Ovary (tissue), 3 donors: ENCODE measurements around the gene RXYLT1.
"Not testable (repeated sequence)": the region's sequence is repeated elsewhere in the genome, so short reads cannot be mapped to it uniquely, and the experiment has no call there.

Experiments used
- POLR2A ChIP-seq: fragments of 450-650 bp; IDR thresholded peaks from one replicate; pipeline ENCODE4 v1.6.1; 2017; ENCODE audit warnings: antibody characterized with exemption, mild to moderate bottlenecking, moderate library complexity
- TF ChIP-seq, protein P1 (sequence below), 3 donors: fragments of 450-650 bp in 2 of 3; fragments of 200-600 bp in 1 of 3; IDR thresholded peaks; one replicate each; pipeline versions ENCODE4 v1.5.1 to v1.8.0; 2016 to 2022; ENCODE audit warnings: antibody characterized with exemption in 3 of 3, mild to moderate bottlenecking in 1 of 3
- donor health status: DM: no; HTN: no; CAD: no.

DNA sequence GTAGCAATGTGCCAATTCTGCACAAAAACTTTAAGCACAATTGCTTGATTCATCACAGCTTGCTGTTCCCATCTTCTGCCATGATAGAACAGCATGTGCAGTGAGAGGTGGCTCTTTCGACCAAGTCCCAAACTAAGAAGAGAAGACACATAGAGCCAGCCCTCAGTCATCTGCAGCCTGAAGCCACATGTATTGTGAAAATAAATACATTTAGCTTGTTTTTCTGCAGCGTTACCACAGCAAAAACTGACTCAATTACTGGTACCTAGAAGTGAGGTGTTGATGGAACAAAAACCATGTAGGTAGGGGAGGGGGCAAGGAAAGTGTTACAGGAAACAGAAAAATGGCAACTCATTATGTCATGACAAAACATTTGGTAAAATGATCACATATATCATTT, 39.2 kb upstream of the RXYLT1 start:
- TF ChIP-seq, protein P1, sequence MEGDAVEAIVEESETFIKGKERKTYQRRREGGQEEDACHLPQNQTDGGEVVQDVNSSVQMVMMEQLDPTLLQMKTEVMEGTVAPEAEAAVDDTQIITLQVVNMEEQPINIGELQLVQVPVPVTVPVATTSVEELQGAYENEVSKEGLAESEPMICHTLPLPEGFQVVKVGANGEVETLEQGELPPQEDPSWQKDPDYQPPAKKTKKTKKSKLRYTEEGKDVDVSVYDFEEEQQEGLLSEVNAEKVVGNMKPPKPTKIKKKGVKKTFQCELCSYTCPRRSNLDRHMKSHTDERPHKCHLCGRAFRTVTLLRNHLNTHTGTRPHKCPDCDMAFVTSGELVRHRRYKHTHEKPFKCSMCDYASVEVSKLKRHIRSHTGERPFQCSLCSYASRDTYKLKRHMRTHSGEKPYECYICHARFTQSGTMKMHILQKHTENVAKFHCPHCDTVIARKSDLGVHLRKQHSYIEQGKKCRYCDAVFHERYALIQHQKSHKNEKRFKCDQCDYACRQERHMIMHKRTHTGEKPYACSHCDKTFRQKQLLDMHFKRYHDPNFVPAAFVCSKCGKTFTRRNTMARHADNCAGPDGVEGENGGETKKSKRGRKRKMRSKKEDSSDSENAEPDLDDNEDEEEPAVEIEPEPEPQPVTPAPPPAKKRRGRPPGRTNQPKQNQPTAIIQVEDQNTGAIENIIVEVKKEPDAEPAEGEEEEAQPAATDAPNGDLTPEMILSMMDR (IDR thresholded peaks at IDR 0.05), result not testable (repeated sequence)
- not testable (repeated sequence) for TF ChIP-seq POLR2A
